GM23338 (cell line): ENCODE measurements around the gene OPRM1.

ENCODE experiments used
- CREB1 ChIP-seq: fragments of 250-450 bp; sonication (Bioruptor Pico); IDR thresholded peaks from 2 replicates; pipeline ENCODE4 v1.5.0; 2020; ENCODE audit warnings: low read depth, mild to moderate bottlenecking, moderate library complexity
- CTCF ChIP-seq, 2 experiments: fragments of 200-600 bp in 1 of 2; sonication (generic) in 1 of 2; conservative IDR thresholded peaks; 2 replicates each; pipeline versions ENCODE4 v1.5.1 to v1.6.1; 2016 to 2017; ENCODE audit warnings: antibody characterized with exemption in 2 of 2, low read depth in 2 of 2, mild to moderate bottlenecking in 2 of 2, moderate library complexity in 1 of 2
- ETS1 ChIP-seq: IDR thresholded peaks from 2 replicates; pipeline ENCODE4 v1.6.1; 2016; ENCODE audit warnings: antibody characterized with exemption
- EZH2 ChIP-seq: fragments of 200-600 bp; sonication (generic); IDR thresholded peaks from one replicate; pipeline ENCODE4 v1.8.0; 2017; ENCODE audit warnings: antibody characterized with exemption, mild to moderate bottlenecking, low read depth; ENCODE audit not compliant: unreplicated experiment
- EZH2phosphoT487 ChIP-seq: fragments of 200-600 bp; sonication (generic); IDR thresholded peaks from one replicate; pipeline ENCODE4 v1.8.1; 2018; ENCODE audit warnings: antibody characterized with exemption; ENCODE audit not compliant: unreplicated experiment
- JUNB ChIP-seq: IDR thresholded peaks from one replicate; pipeline ENCODE4 v1.6.1; 2016; ENCODE audit warnings: antibody characterized with exemption; ENCODE audit not compliant: unreplicated experiment
- NANOG ChIP-seq: IDR thresholded peaks from 2 replicates; pipeline ENCODE4 v1.6.1; 2016; ENCODE audit warnings: antibody characterized with exemption, borderline replicate concordance
- POLR2AphosphoS5 ChIP-seq: IDR thresholded peaks from 2 replicates; pipeline ENCODE4 v1.6.1; 2016; ENCODE audit warnings: antibody characterized with exemption, low read depth
- REST ChIP-seq: IDR thresholded peaks from one replicate; pipeline ENCODE4 v1.6.1; 2018; ENCODE audit warnings: antibody characterized with exemption; ENCODE audit not compliant: unreplicated experiment
- STAT1 ChIP-seq: IDR thresholded peaks from one replicate; pipeline ENCODE4 v1.6.1; 2016; ENCODE audit warnings: antibody characterized with exemption; ENCODE audit not compliant: unreplicated experiment
- ZNF331 ChIP-seq: fragments of 250-450 bp; sonication (Bioruptor Pico); IDR thresholded peaks from 2 replicates; pipeline ENCODE4 v1.5.0; 2020; ENCODE audit warnings: low read depth, mild to moderate bottlenecking, moderate library complexity

GRCh38 chr6:154239392-154239791 is 200.4 kb downstream of the OPRM1 start:
- TF ChIP-seq CTCF (conservative IDR thresholded peaks at IDR 0.05; ENCODE audit: low read depth in 2 of 2) (no peak), EZH2 (no peak), REST (no peak), ETS1 (no peak), EZH2phosphoT487 (no peak), ZNF331 (CRISPR knock-in tag) (no peak), STAT1 (no peak), POLR2AphosphoS5 (no peak), CREB1 (no peak), JUNB (no peak), NANOG (no peak)
